MCF 10A (cell line): ENCODE data around the gene ABLIM3. TPM values are rescaled to one million over a fixed set of nuclear protein-coding genes. Genes with fewer than 3 reads are reported as not detected.

Experiments used
- BruUV-seq: library from RNA; stranded (reverse); fragments of 400-500 nt; replicated peaks from 2 replicates; lab custom pipeline; 2021; lab: Mats Ljungman, UMichigan
- CTCF ChIA-PET: fragments of 300-600 bp; sonication (Branson Sonifier 250); formaldehyde crosslinking; extraction: SDS; loops from one replicate; lab custom pipeline; 2021; ENCODE audit warnings: antibody characterized with exemption, inconsistent platforms; lab: Yijun Ruan, JAX
- POLR2A ChIA-PET: fragments of 300-600, 350-650 bp; sonication (Branson Sonifier 250); formaldehyde crosslinking; extraction: SDS; loops from one replicate; lab custom pipeline; 2020; ENCODE audit warnings: antibody characterized with exemption, inconsistent platforms; lab: Yijun Ruan, JAX
- DNase-seq: peaks from one replicate; pipeline ENCODE4 v3.0.0-alpha.2; 2018; ENCODE audit not compliant: unreplicated experiment
- H3K27ac Mint-ChIP-seq: one replicate; pipeline ENCODE4 v1.8.0; 2022; ENCODE audit warnings: mild to moderate bottlenecking, low read depth, mixed read lengths; ENCODE audit not compliant: unreplicated experiment
- H3K27me3 Mint-ChIP-seq: one replicate; pipeline ENCODE4 v1.8.0; 2022; ENCODE audit warnings: mixed read lengths; ENCODE audit not compliant: insufficient read depth, unreplicated experiment
- H3K36me3 Mint-ChIP-seq: one replicate; pipeline ENCODE4 v1.8.0; 2022; ENCODE audit warnings: mild to moderate bottlenecking, moderate library complexity, mixed read lengths; ENCODE audit not compliant: insufficient read depth, unreplicated experiment
- H3K4me1 Mint-ChIP-seq: one replicate; pipeline ENCODE4 v1.8.0; 2022; ENCODE audit warnings: mixed read lengths; ENCODE audit not compliant: insufficient read depth, unreplicated experiment
- H3K4me3 Mint-ChIP-seq: one replicate; pipeline ENCODE4 v1.8.0; 2022; ENCODE audit warnings: mild to moderate bottlenecking, moderate library complexity, mixed read lengths; ENCODE audit not compliant: unreplicated experiment
- H3K9me3 Mint-ChIP-seq: one replicate; pipeline ENCODE4 v1.8.0; 2022; ENCODE audit warnings: mixed read lengths; ENCODE audit not compliant: unreplicated experiment
- intact Hi-C: fragments of 100-400 bp; cut with micrococcal nuclease; formaldehyde crosslinking; loops from 2 replicates; pipeline ENCODE4 v1.14.1; 2022
- total RNA-seq: library from RNA; stranded (reverse); gene quantifications from 2 replicates; pipeline ENCODE4 v1.2.3, GENCODE V29; 2022
- TF ChIP-seq, protein P1 (sequence below): fragments of 200-600 bp; IDR thresholded peaks from one replicate; pipeline ENCODE4 v1.8.0; 2022; ENCODE audit warnings: antibody characterized with exemption, mild to moderate bottlenecking; ENCODE audit not compliant: unreplicated experiment

The ABLIM3 gene
- total RNA-seq, 1 experiment from 2014 or later, result 168 TPM

- Mint-ChIP-seq H3K36me3 (no peaks in the 10 kb centered on the region), H3K27ac (peak overlapping the region; percentile 57), H3K27me3 (no peaks in the 10 kb centered on the region), H3K9me3 (no peaks in the 10 kb centered on the region), H3K4me1 (peaks cover 55% of the 10 kb centered on the region), H3K4me3 (peak overlapping the region; percentile 82)
- no peak for DNase-seq
- TF ChIP-seq, protein P1, sequence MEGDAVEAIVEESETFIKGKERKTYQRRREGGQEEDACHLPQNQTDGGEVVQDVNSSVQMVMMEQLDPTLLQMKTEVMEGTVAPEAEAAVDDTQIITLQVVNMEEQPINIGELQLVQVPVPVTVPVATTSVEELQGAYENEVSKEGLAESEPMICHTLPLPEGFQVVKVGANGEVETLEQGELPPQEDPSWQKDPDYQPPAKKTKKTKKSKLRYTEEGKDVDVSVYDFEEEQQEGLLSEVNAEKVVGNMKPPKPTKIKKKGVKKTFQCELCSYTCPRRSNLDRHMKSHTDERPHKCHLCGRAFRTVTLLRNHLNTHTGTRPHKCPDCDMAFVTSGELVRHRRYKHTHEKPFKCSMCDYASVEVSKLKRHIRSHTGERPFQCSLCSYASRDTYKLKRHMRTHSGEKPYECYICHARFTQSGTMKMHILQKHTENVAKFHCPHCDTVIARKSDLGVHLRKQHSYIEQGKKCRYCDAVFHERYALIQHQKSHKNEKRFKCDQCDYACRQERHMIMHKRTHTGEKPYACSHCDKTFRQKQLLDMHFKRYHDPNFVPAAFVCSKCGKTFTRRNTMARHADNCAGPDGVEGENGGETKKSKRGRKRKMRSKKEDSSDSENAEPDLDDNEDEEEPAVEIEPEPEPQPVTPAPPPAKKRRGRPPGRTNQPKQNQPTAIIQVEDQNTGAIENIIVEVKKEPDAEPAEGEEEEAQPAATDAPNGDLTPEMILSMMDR, result no peak
- ChIA-PET CTCF (interaction anchor here (0.6 to 18.5 kb wide), 27 partner anchors 9 to 755 kb away, joined by 3 to 426 read pairs (median 5); no protein-coding TSS in a partner anchor), POLR2A (interaction anchor here (1.7 to 7.4 kb wide), 6 partner anchors 8 to 89 kb away, joined by 5 to 114 read pairs (median 24); no protein-coding TSS in a partner anchor)
- no TSS peak for BruUV-seq
- intact Hi-C loops, result loop anchor here (1.0 kb wide), 2 partner anchors 12 to 89 kb away; no protein-coding TSS in a partner anchor
These were observed 893 bp upstream of the ABLIM3 start for GRCh38 chr5:149140197-149141002.

DNA sequence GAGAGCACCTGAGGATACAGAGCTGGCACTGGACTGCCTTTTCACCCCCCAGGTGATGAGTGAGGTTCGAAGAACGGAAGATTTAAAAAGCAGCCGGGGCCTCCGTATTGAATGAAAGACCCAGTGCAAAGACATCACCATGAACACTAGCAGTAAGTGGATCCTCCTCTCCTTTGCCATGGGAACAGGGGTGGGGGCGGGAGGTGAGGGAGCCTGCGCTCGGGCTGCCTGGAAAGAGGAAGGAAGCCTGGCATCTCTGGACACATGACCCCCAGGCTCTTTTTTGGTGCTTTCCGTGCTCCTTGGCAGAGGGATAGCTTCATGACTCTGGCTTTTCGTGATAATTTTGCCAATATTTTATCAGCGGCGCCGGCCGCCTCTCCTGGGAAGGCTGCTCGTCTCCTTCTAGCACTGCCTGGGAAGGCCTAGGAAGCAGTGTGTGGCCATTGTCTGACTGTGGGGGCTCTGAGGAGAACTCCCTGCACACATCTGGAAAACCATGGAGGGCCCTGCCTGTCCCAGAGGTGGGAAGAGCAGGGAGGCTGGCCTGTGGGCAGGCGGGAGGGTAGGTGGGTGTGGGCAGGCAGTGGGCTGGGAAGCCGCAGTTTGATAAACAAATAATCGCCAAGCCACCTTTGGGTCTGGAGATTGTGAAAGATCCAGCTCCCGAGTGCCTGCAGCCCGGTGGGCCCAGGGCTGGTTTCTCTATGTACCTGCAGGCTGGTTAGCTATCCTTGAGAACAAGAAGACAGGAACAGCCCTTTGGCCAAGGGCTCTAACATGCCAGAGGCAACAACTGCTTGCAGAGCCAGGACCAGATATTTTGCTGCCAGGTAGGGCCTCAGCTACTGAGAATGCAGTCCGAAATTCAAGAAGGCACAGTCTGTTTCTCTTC is 911 bp downstream of the ABLIM3 start:
- peak overlapping the region; percentile 82 for H3K4me3 Mint-ChIP-seq
- H3K27ac Mint-ChIP-seq, result peak overlapping the region; percentile 78

GRCh38 chr5:149143470-149143869 is 2.2 kb downstream of the ABLIM3 start:
- Mint-ChIP-seq H3K4me1 (peaks cover 38% of the 10 kb centered on the region), H3K9me3 (no peaks in the 10 kb centered on the region), H3K4me3 (peak overlapping the region; percentile 82), H3K36me3 (no peaks in the 10 kb centered on the region), H3K27me3 (no peaks in the 10 kb centered on the region), H3K27ac (peak overlapping the region; percentile 78)
- TF ChIP-seq, protein P1, result no peak
- intact Hi-C loops, result no loop called here
- ChIA-PET POLR2A (interaction anchor here (0.6 to 7.4 kb wide), 15 partner anchors 10 to 365 kb away, joined by 3 to 114 read pairs (median 4); no protein-coding TSS in a partner anchor), CTCF (interaction anchor here (0.6 to 18.5 kb wide), 12 partner anchors 10 to 438 kb away, joined by 3 to 426 read pairs (median 24); partner anchors contain the start of gene ARHGEF37)
- no TSS peak for BruUV-seq
- DNase-seq, result peak; percentile 57

More for the DNA sequence above, 911 bp downstream of the ABLIM3 start:
- intact Hi-C loops, result loop anchor here (1.0 kb wide), 3 partner anchors 10 to 87 kb away; no protein-coding TSS in a partner anchor
- Mint-ChIP-seq H3K27me3 (no peaks in the 10 kb centered on the region), H3K4me1 (peaks cover 47% of the 10 kb centered on the region), H3K9me3 (no peaks in the 10 kb centered on the region), H3K36me3 (no peaks in the 10 kb centered on the region)
- TF ChIP-seq, protein P1, result no peak
- CTCF ChIA-PET, result interaction anchor here (0.6 to 18.5 kb wide), 32 partner anchors 8 to 539 kb away, joined by 3 to 426 read pairs (median 6); no protein-coding TSS in a partner anchor
- BruUV-seq, result TSS peak; percentile 50
- POLR2A ChIA-PET, result interaction anchor here (0.6 to 7.4 kb wide), 21 partner anchors 8 to 203 kb away, joined by 3 to 114 read pairs (median 4); no protein-coding TSS in a partner anchor
- peak; percentile 79 for DNase-seq
